ENCODE measurements around the gene PITX1.

PITX1 gene

DNA sequence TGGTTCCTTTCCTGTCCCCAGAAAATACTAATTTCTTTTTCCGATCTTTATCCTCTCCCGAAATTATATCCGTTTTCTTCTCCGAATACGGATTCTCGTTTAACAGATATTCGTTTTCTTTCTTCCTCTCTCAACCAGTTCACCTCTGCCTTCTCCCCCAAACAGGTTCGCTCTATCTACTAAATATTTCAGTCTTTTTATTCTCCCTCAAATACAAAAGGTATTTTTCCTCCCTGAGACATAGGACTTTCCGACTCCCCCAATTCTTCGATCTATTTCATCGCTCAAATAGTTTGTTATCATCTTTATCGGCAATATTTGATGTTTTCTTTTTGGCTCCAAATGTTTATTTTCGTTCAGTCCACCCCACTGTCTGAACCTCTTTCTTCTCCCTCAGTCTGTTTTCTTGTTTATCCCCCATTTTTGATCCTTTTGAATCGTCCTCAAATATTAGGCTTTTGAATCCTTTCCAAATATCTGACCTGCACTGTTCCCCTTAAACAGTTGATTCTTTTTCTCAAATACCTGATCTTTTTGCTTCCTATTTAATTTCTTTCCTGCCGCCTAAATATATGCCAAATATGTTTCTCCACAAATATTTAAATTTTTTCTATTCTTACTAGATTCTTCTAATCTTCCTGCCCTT lies 4.4 kb downstream of the PITX1 start:
- DNase-seq (ENCODE audit: low spot score): no peak

- DNase-seq (ENCODE audit: low spot score): no peak
Observed at GRCh38 chr5:135028791-135029476, 5.1 kb downstream of the PITX1 start.

GRCh38 chr5:135027697-135028615 lies 6.1 kb downstream of the PITX1 start:
- DNase-seq (ENCODE audit: low spot score): no peak

- no peak for DNase-seq (ENCODE audit: low spot score)
Observed at GRCh38 chr5:135027266-135027696, 6.7 kb downstream of the PITX1 start.

GRCh38 chr5:135026645-135027265 lies 7.3 kb downstream of the PITX1 start:
- DNase-seq (ENCODE audit: low spot score): no peak

GRCh38 chr5:135025730-135026644 lies 8.0 kb downstream of the PITX1 start:
- no peak for DNase-seq (ENCODE audit: low spot score)

GRCh38 chr5:135024956-135025729 lies 8.9 kb downstream of the PITX1 start:
- no peak for DNase-seq (ENCODE audit: low spot score)

GRCh38 chr5:135020111-135020895 lies 13.7 kb downstream of the PITX1 start:
- no peak for DNase-seq (ENCODE audit: low spot score)

GRCh38 chr5:135019314-135019713 lies 14.7 kb downstream of the PITX1 start:
- no peak for DNase-seq (ENCODE audit: low spot score)

- DNase-seq (ENCODE audit: low spot score): no peak
Observed at GRCh38 chr5:135018457-135018856, 15.6 kb downstream of the PITX1 start.

GRCh38 chr5:135016861-135017290 lies 17.2 kb downstream of the PITX1 start:
- no peak for DNase-seq (ENCODE audit: low spot score)

GRCh38 chr5:135015942-135016341 lies 18.1 kb downstream of the PITX1 start:
- DNase-seq (ENCODE audit: low spot score): no peak

DNA sequence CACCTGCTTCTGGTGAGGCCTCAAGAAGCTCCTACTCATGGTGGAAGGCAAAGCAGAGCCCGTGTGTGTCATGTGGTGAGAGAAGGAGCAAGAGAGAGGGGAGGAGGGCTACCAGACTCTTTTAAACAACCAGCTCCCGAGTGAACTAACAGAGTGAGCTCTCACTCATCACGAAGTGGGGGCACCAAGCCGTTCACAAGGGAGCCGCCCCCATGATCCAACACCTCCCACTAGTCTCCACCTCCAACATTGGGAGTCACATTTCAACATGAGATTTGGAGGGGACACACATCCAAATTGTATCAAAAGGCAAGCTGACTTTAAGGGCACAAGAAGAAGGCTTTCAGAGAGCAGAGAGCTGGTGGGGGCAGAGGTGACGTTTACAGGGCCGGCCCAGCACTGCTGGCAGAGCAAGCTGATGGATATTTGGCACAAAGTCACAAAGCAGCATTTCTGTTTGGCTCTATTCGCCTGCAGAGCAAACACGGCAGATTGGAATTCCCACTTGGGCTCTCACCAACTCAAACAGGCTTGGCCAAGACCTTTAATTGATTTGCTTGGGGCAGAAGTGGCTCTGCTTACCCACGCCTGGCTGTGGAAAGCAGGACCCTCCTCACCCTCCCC lies 20.0 kb downstream of the PITX1 start:
- no peak for DNase-seq (ENCODE audit: low spot score)

DNA sequence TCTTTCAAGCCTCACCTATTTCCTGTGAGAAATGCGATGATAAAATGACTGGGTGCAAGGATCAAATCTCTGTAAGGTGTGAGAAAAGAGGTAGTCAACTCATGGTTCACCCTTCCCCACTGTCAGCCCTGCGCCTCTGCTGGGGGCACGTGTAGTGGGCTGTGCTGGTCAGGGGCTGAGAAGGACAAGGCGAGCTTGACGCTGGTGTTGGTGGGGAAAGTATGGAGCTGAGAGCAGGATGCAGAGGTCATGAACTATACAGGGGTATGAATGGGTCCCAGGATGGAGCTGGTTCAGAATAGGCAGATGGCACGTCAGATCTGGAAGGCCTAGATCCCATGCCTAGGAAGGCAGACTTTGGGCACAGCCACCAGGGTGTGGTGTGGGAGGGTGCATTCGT lies 20.6 kb downstream of the PITX1 start:
- DNase-seq (ENCODE audit: low spot score): no peak

DNA sequence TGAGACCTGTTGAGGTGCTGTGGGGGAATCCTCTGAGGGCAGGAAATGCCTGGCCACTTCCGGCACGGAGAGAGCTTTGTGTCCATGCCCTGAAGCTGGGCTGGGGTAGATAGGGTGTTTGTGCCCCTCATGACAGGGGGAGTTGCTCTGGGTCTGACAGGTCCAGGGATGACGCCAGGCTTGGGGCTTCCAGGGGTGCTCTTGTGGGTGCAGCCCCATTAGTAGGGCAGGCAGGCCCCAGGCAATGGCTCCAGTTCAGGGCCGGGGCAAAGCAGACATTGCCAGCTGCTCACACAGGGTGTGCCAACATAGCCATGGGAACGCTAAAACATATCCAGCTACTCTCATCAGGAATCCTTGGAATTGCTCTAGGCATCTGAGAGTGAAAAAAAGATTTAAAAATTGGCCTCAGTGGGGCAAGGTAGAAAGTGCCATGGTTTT lies 21.1 kb downstream of the PITX1 start:
- no peak for DNase-seq (ENCODE audit: low spot score)

GRCh38 chr5:135012033-135012588 lies 21.9 kb downstream of the PITX1 start:
- DNase-seq (ENCODE audit: low spot score): no peak

DNA sequence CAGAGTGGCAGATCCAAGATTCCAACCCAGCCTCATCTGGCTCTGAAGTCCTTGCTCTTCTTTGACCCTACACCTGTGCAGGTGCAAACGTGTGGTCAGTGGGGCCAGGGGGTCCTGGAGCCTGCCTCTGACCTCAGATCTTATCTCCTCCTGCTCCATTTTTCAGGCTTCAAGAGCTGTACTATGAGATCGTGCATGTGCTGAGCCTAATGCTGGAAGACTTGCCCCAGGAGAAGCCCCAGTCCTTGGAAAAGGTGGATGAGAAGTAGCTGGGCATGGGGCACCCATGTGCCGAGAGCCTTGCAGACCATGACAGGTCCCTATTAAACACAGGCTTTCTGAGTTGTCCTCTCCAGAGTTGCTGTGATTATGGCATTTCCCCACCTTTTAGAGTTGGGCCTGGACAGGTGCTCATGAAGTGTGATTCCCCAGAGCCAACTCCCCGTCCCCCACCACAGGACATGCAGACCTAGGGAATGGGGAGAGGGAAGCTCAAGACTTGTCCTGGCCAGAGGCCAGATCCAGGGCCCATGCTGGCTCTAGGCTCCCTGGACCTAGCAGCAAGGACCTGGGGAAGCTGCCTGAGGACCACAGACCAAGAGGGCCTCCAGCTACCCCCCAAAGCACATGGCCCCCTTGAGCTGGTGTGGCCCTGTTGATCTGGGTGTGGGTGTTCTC lies 22.5 kb downstream of the PITX1 start:
- no peak for DNase-seq (ENCODE audit: low spot score)
